GM23248 (cell line): Measurements from ENCODE around the gene COL11A1. TPM values are rescaled to one million over a fixed set of nuclear protein-coding genes. Genes with fewer than 3 reads are reported as not detected.

ENCODE experiments used
- DNase-seq: peaks from one replicate; pipeline ENCODE4 v3.0.0-alpha.2; 2015
- H2AFZ ChIP-seq: fragments of 200-600 bp; sonication (generic); 2 replicates; pipeline ENCODE4 v1.6.1; 2016; ENCODE audit warnings: antibody characterized with exemption
- H3F3A ChIP-seq: fragments of 200-600 bp; sonication (generic); 2 replicates; pipeline ENCODE4 v1.6.1; 2016; ENCODE audit warnings: mild to moderate bottlenecking, antibody characterized with exemption, mixed run types; ENCODE audit not compliant: insufficient read depth
- H3K27ac ChIP-seq: fragments of 200-600 bp; sonication (generic); 2 replicates; pipeline ENCODE4 v1.5.1; 2016; ENCODE audit warnings: mild to moderate bottlenecking
- H3K27me3 ChIP-seq: fragments of 200-600 bp; sonication (generic); replicated peaks from 2 replicates; pipeline ENCODE4 v1.6.1; 2016; ENCODE audit warnings: mild to moderate bottlenecking; ENCODE audit not compliant: insufficient read depth
- H3K36me3 ChIP-seq: fragments of 200-600 bp; sonication (generic); 2 replicates; pipeline ENCODE4 v1.6.1; 2016; ENCODE audit warnings: low read depth, mild to moderate bottlenecking
- H3K4me1 ChIP-seq: fragments of 200-600 bp; sonication (generic); 2 replicates; pipeline ENCODE4 v1.6.1; 2016; ENCODE audit warnings: mild to moderate bottlenecking; ENCODE audit not compliant: insufficient read depth
- H3K4me2 ChIP-seq: fragments of 200-600 bp; sonication (generic); one replicate; pipeline ENCODE4 v1.6.1; 2016; ENCODE audit warnings: mild to moderate bottlenecking; ENCODE audit not compliant: unreplicated experiment
- H3K4me3 ChIP-seq: fragments of 200-600 bp; sonication (generic); 2 replicates; pipeline ENCODE4 v1.5.1; 2016; ENCODE audit warnings: mild to moderate bottlenecking
- H3K79me2 ChIP-seq: fragments of 200-600 bp; sonication (generic); 2 replicates; pipeline ENCODE4 v1.6.1; 2016; ENCODE audit warnings: mild to moderate bottlenecking; ENCODE audit not compliant: insufficient read depth
- H3K9ac ChIP-seq: fragments of 200-600 bp; sonication (generic); 2 replicates; pipeline ENCODE4 v1.6.1; 2016; ENCODE audit warnings: mild to moderate bottlenecking
- H3K9me2 ChIP-seq: fragments of 200-600 bp; sonication (generic); 2 replicates; pipeline ENCODE4 v1.6.1; 2016; ENCODE audit warnings: mixed run types, mild to moderate bottlenecking, moderate library complexity; ENCODE audit not compliant: insufficient read depth
- H3K9me3 ChIP-seq: fragments of 200-600 bp; sonication (generic); one replicate; pipeline ENCODE4 v1.6.1; 2017; ENCODE audit warnings: low read depth
- H4K20me1 ChIP-seq: fragments of 200-600 bp; sonication (generic); 2 replicates; pipeline ENCODE4 v1.6.0; 2016; ENCODE audit not compliant: insufficient read depth
- EZH2 ChIP-seq: fragments of 200-600 bp; sonication (generic); IDR thresholded peaks from 2 replicates; pipeline ENCODE4 v1.6.1; 2018; ENCODE audit warnings: antibody characterized with exemption, mild to moderate bottlenecking; ENCODE audit not compliant: insufficient read depth, poor library complexity, severe bottlenecking
- EZH2phosphoT487 ChIP-seq: fragments of 200-600 bp; sonication (generic); IDR thresholded peaks from 2 replicates; pipeline ENCODE4 v1.6.1; 2018; ENCODE audit warnings: antibody characterized with exemption, moderate library complexity, mild to moderate bottlenecking, low read depth; ENCODE audit not compliant: insufficient read depth
- WGBS, 2 experiments: methylation state at CpG; one replicate each; pipeline ENCODE4 v1.1.6; 2015 to 2017; ENCODE audit warnings: low lambda C conversion rate in 2 of 2, low coverage in 1 of 2; ENCODE audit errors: missing lambda C conversion rate in 2 of 2; 5-methylcytosine and 5-hydroxymethylcytosine counted together
- in situ Hi-C: fragments of 300-500 bp; cut with MboI; formaldehyde crosslinking; loops from 2 replicates; pipeline ENCODE4 v1.15.0; 2020
- polyA plus RNA-seq: library from polyadenylated mRNA; unstranded; fragments of >200 nt; fragmentation: Nextera tagmentation; extraction: Ambion mirVana; gene quantifications from 2 replicates; pipeline ENCODE4 v1.2.1, GENCODE V29; 2016
- total RNA-seq: library from RNA; depleted of rRNA; stranded (reverse); fragments of >200 nt; shearing (Covaris generic); gene quantifications from 2 replicates; pipeline ENCODE4 v1.2.3, GENCODE V29; 2014

Gene COL11A1
- total and polyA plus RNA-seq, 2 experiments from 2014 or later: 7.1 to 10.2 TPM

DNA sequence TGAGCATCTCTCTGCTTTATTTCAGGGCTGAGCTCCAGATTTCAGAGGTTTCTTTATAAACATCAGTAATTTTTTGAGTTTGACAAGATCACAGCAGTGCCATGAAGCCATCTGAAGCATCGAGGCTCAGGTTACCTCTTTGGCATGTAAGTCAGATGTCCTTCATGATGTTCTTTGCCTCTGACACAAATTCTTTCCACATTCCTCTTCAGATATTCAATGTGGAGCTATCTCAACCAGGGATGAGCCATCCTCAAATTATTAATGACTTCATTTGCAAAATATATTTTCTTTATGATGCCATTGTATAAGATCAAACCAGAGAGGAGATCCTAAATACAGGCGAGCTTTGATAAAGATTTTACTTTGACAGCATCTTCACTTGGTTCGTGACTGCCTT, 256.7 kb downstream of the COL11A1 start:
- no peak overlapping the region for H3K27ac ChIP-seq
- peaks cover 12% of the 10 kb centered on the region; the same call in 1 of the 2 replicates for H3F3A ChIP-seq
- TF ChIP-seq EZH2 (no peak), EZH2phosphoT487 (no peak)
- peak overlapping the region; percentile 18 for H3K4me2 ChIP-seq
- H3K79me2 ChIP-seq: no peaks in the 10 kb centered on the region
- peaks cover 27% of the 10 kb centered on the region for H3K4me1 ChIP-seq
- no peak overlapping the region for H3K4me3 ChIP-seq
- in situ Hi-C loops: no loop called here
- peak overlapping the region; percentile 61 for H2AFZ ChIP-seq
- no peaks in the 10 kb centered on the region for H3K36me3 ChIP-seq
- H3K9me3 ChIP-seq: peaks cover 3% of the 10 kb centered on the region
- H3K9ac ChIP-seq: no peak overlapping the region
- no peaks in the 10 kb centered on the region for H4K20me1 ChIP-seq
- no peaks in the 10 kb centered on the region for H3K9me2 ChIP-seq
- WGBS, 2 experiments: 67 to 68% methylated on average over 3 of the region's 3 CpGs
- DNase-seq: peak; percentile 29
- H3K27me3 ChIP-seq: no peaks in the 10 kb centered on the region

DNA sequence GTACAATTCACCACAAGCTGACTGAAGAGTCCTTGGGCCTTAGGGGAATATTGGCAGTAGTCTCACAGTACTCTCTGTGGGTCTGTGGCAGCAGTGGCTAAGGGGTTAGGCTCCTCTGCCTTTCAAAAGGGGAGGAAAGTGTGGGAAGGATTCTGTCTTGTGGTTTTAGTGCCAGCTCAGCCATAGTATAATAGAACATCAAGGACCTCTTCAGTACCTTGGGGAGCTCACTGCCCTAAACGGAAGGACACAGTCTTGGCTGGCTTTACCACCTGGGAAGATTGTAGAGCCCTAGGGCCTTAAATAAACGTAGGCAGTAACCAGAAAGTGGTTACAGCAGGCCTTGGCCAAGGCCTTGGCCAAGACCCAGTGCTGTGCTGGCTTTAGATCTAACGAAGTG, 265.7 kb downstream of the COL11A1 start:
- Histone ChIP-seq H3K36me3 (no peaks in the 10 kb centered on the region), H3K79me2 (no peaks in the 10 kb centered on the region), H4K20me1 (no peaks in the 10 kb centered on the region), H3K4me1 (peaks cover 6% of the 10 kb centered on the region), H3K4me2 (no peak overlapping the region), H3K27me3 (no peaks in the 10 kb centered on the region), H3K27ac (no peak overlapping the region), H3F3A (peaks cover 5% of the 10 kb centered on the region; the same call in 1 of the 2 replicates), H3K9me2 (no peaks in the 10 kb centered on the region), H3K9me3 (no peaks in the 10 kb centered on the region), H3K4me3 (no peak overlapping the region), H2AFZ (no peak overlapping the region), H3K9ac (no peak overlapping the region)
- 21 to 30% methylated on average over 3 of the region's 3 CpGs for WGBS, 2 experiments
- DNase-seq: no peak
- in situ Hi-C loops: no loop called here
- TF ChIP-seq EZH2phosphoT487: no peak
- no peak for TF ChIP-seq EZH2

DNA sequence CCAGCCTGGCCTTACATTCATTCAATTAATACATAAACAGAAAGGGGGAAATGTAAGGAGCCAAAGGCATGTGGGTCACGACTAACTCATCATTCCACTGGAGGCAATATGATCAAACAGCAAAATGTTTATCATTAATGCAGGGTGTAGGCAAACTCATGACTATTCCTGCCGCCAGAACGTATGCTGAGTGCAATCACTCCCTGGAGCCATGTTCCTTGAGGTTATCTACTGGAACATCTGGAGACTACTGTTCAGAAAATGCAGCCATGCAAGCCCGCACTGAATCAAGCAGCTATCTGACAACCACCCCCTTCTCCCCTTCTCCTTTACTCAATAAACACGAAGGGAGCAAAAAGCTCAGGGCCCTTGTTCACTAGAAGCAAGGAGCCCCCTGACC, 267.6 kb downstream of the COL11A1 start:
- no peaks in the 10 kb centered on the region for H3K36me3 ChIP-seq
- 48 to 60% methylated on average over 5 of the region's 5 CpGs for WGBS, 2 experiments
- H4K20me1 ChIP-seq: no peaks in the 10 kb centered on the region
- no peak overlapping the region for H3K4me3 ChIP-seq
- peaks cover 5% of the 10 kb centered on the region for H3F3A ChIP-seq
- H3K9ac ChIP-seq: no peak overlapping the region
- H3K27ac ChIP-seq: no peak overlapping the region
- no peaks in the 10 kb centered on the region for H3K9me3 ChIP-seq
- H3K27me3 ChIP-seq: no peaks in the 10 kb centered on the region
- H2AFZ ChIP-seq: no peak overlapping the region
- H3K9me2 ChIP-seq: no peaks in the 10 kb centered on the region
- peaks cover 12% of the 10 kb centered on the region for H3K4me1 ChIP-seq
- in situ Hi-C loops: no loop called here
- DNase-seq: no peak
- TF ChIP-seq EZH2phosphoT487 (no peak), EZH2 (no peak)
- no peak overlapping the region for H3K4me2 ChIP-seq
- no peaks in the 10 kb centered on the region for H3K79me2 ChIP-seq

DNA sequence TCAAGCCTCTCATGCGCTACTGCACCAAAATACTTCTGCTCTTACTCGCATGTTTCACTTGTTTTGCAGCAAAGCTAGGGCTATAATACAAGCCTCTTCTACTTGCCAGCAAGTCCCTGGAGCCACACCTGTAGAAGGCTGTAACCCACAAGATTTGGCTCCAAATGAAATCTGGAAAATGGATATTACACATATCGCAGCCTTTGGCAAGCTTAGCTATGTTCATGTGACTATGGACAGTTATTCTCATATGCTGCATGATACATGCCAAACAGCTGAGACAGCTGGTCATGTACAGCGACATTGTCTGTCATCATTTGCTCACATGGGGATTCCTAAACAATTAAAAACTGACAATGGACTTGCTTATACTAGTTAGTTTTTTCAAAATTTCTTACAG, 270.3 kb downstream of the COL11A1 start:
- Histone ChIP-seq H2AFZ (no peak overlapping the region), H3K4me1 (peaks cover 29% of the 10 kb centered on the region), H3F3A (peaks cover 21% of the 10 kb centered on the region), H3K27me3 (no peaks in the 10 kb centered on the region), H3K9me2 (no peaks in the 10 kb centered on the region), H3K4me3 (no peak overlapping the region), H3K36me3 (no peaks in the 10 kb centered on the region), H3K79me2 (no peaks in the 10 kb centered on the region), H3K9me3 (no peaks in the 10 kb centered on the region), H4K20me1 (no peaks in the 10 kb centered on the region), H3K27ac (no peak overlapping the region), H3K4me2 (no peak overlapping the region), H3K9ac (no peak overlapping the region)
- TF ChIP-seq EZH2phosphoT487 (no peak), EZH2 (no peak)
- DNase-seq: peak; percentile 31
- in situ Hi-C loops: no loop called here
- 45 to 47% methylated on average over 4 of the region's 4 CpGs for WGBS, 2 experiments

DNA sequence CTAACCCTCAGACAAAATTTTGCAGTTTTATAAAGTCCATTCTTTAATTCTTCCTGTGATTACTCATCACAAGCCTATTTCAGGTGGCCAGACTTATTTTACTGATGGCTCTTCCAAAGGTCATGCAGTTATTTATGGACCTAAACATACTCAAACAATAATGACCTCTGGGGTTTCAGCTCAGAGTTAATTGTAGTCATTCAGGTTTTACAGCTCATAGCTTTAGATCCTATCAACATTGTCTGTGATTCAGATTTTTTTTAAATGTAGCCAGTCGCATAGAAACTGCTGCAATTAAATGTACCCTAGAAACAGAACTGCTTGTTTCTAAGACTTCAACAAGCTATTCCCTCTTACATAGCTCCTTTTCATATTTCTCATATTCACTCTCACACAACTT, 270.8 kb downstream of the COL11A1 start:
- Histone ChIP-seq H3K79me2 (no peaks in the 10 kb centered on the region), H3K27ac (no peak overlapping the region), H4K20me1 (no peaks in the 10 kb centered on the region), H3K36me3 (no peaks in the 10 kb centered on the region), H3K4me1 (peaks cover 29% of the 10 kb centered on the region), H3K4me3 (no peak overlapping the region), H3K27me3 (no peaks in the 10 kb centered on the region), H3K9me3 (no peaks in the 10 kb centered on the region), H2AFZ (no peak overlapping the region), H3K9ac (no peak overlapping the region), H3F3A (peaks cover 21% of the 10 kb centered on the region), H3K4me2 (no peak overlapping the region), H3K9me2 (no peaks in the 10 kb centered on the region)
- in situ Hi-C loops: no loop called here
- 9 to 22% methylated on average over 1 of the region's 1 CpG for WGBS, 2 experiments
- TF ChIP-seq EZH2phosphoT487 (no peak), EZH2 (no peak)
- no peak for DNase-seq
